HG03442 (cell line): Measurements from ENCODE around the gene AIRE.

Source experiments
- ATAC-seq: cut with Tn5 transposase; IDR thresholded peaks from one replicate; pipeline ENCODE4 v1.9.1; 2021; ENCODE audit warnings: mild to moderate bottlenecking, moderate library complexity; ENCODE audit not compliant: unreplicated experiment

Gene AIRE

DNA sequence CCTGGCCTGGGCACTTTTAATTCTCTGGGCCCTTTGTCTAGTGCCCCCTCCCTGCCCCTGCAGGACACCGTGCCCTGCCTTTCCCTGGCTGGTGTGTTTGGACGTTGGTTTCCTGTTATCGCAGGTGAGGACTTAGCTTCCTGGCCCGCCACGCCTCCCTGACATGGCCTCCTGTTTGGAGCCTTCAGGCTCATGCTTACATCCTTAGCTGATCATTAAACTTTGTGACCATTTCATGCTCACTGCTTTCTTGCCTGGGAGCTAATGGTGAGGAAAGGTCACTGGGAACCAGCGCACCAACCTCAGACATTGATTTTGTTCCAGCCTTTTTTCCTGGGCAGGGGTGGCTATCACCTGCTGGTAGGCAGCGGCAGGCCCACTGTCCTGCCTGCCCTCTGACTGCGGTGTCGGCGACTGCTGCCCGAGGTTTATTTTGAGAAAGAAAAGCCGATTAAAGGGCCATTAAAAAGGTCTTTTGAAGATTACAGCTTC lies 17.9 kb downstream of the AIRE start:
- ATAC-seq = no peak

DNA sequence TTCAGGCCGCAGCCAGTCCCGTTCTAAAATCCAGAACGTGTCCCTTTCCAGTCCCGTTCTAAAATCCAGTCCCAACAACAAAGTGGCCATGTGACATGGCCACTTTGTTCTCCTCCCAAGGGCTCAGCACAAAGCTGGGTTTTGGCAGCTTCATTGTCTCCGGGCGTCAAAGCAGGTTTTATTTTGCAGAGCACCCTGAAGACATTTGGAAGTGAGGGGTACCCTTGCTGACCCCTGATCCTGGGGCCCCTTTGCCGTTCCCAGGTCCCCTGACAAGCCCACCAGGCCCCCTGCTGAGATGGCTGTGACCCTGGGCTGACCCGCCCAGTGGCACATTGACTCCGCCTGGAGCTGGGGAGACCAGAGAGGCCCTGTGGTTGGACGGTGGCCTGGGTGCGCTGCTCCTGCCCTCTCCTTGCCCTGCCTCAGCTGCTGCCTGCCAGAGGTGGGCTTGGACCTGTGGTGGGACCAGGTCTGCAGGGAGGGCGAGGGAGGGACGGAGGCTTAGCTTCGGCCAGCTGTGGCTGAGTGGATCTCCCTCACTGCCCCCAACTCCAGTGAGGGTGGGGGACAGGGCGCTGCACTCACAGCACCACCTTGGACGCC lies 18.4 kb downstream of the AIRE start:
- ATAC-seq = no peak

DNA sequence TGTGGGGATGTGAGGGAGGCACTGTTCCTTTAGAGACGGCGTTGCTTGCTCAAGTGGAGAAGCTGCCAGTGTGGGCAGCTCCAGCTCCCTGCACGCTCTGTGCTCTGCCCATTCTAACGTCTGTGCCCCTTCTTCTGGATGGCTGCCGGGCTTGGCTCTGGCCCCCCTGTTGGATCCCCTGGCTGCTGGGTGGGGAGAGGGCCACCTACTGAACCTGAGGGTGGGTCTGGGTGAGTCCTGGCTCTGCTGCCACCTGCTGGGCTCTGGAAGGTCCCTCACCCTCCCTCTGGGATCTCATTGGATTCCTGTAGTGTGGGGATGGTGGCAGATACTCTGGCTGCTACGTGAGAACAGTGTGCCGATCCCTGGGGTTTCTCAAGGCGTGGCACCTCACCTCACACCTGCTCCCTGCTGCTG lies 19.2 kb downstream of the AIRE start:
- no peak for ATAC-seq

DNA sequence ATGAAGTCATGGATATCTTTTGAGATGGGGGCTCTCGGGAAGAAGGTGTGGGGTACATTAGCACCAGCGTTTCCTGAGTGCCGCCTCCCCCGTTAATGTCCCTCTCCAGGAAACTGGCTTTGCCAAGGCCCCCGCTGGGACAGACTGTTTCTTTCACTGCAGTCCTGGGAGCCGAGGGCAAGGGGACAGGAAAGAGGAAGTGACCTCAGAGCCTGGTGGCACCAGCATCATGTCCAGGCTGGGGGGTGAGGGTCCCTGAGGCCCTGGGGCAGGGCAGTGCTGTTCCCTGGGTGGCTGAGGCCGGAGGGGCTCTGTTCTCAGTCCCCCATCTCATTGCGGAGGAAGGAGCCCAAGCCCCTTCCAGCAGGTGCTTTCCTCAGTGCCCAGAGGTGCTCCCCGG lies 20.0 kb downstream of the AIRE start:
- no peak for ATAC-seq

DNA sequence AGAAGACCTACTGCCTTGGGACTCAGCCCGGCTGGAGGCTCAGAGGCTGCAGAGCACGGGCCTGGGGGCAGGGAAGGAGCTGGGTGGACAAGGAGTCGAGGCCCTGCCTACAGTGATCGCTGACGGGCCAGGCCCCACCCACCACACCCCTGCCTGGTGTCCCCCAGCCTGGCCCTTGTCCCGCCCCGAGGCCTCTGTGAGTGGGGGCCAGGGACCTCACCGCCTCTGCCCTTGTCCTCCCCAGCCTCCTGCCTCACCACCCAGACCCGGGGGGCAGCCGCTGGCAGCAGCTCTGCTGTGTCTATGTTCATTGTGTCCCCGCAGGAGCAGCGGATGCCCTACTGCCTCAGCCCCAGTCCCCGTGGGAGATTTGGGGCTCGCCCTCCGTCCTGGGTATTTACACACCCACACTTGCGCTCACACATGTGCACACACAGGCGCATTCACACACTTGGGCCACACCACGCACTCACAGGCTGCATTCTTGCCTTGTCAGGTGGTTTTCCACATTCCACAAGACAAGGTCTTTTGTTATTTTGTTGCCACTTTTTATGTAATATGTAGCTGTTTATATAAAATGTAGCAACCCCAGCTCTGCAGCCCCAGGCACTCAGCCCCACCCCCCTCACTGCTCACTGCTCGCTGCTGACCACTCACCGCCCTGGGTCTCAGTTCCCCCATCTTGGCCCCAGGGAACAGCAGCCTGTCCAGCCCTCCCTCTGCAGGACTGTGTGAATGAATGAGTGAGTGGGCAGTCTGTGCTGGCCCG lies 21.4 kb downstream of the AIRE start:
- ATAC-seq = no peak

DNA sequence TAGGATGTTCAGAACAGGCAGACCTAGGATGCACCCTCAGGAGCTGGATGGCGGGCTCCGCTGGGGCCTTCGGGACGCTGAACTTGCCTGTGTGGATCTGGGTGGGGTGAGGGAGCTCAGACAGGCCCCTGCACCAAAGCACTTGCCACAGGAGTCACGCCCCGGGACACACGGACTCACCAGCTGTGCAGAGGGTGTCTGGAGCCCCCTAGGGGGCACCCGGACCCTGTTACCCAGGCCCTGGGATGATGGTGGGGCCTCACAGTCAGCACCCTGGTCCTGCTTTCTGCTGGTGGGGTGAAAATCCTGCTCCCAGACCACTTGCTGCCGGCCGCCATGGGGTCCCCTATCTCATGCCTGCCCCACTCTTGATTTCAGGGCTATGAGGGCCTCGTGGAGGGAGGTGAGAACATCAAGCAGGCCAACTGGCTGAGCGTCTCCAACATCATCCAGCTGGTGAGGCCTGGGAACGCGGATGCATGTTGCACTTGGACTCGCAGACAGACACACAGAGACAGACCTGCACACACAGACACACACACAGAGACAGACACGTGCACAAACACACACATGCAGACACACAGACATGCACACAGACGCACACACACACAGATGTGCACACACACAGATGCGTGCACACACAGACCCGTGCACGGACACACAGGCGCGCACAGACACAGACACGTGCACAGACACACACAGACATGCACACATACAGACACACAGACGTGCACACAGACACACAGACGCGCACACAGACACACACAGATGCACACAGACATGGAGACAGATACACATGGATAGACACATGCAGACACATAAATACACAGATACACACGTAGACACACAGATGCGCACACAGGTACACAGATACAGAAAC lies 25.2 kb downstream of the AIRE start:
- ATAC-seq = no peak

DNA sequence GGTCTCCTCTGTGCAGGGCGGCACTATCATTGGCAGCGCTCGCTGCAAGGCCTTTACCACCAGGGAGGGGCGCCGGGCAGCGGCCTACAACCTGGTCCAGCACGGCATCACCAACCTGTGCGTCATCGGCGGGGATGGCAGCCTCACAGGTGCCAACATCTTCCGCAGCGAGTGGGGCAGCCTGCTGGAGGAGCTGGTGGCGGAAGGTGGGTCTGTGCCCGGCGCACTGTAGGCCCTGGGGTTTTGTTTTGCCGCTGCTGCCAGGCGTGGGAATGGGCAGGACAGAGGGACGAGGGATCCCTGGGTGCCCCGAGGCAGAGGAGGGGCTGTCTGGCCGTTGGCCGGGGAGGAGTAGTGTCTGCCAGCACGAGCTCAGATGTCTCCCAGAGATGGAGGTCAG lies 26.4 kb downstream of the AIRE start:
- ATAC-seq = no peak

DNA sequence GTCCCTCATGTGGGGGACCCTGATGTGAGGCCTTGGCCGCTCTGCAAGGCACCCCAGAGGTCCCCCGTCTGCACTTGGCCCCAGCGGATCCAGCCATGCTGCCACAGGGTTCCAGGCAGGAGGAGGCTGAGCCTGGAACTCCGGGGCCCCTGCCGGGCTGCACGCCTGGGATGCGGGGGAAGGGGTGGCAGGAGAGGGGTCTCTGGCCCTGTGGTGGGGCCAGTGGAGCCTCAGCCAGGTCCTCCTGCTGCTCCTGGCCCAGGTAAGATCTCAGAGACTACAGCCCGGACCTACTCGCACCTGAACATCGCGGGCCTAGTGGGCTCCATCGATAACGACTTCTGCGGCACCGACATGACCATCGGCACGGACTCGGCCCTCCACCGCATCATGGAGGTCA lies 27.0 kb downstream of the AIRE start:
- ATAC-seq = no peak

DNA sequence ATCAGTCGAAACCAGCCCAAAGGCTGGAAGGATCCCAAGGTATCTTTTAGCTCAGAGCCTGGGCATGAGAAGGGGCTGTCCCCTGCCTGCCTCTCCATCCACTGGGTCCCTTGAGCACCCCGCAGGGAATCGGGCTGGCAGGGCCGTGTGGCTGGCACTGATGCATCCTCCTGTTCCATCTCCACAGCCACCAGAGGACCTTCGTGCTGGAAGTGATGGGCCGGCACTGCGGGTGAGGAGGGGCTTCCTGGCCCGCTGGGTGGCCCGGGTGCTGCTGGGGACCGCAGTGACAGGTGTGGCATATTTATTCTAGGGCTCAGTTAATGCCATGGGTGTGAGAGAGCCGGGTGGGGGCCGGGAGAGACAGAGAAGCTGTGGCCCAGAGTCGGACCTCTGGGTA lies 27.8 kb downstream of the AIRE start:
- no peak for ATAC-seq

DNA sequence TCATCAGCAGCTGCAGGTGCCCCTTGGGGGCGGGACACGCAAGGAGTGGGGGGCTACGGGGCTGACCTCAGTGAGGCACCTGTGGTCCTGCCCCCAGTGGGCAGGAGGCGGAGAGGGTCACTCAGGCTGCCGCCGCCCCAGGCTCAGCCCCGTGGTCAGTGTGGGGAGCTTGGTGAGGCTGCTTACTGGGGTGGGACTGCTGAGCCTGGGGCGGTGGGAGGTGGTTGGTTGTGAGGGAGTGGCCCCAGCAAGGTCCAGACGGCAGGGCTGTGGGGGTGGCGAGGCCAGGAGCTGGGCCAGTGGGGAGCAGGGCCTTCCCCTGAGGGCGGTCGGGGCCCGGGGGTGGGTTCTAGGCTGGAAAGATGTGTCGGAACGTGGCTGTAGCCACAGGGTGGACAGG lies 28.5 kb downstream of the AIRE start:
- ATAC-seq = no peak

DNA sequence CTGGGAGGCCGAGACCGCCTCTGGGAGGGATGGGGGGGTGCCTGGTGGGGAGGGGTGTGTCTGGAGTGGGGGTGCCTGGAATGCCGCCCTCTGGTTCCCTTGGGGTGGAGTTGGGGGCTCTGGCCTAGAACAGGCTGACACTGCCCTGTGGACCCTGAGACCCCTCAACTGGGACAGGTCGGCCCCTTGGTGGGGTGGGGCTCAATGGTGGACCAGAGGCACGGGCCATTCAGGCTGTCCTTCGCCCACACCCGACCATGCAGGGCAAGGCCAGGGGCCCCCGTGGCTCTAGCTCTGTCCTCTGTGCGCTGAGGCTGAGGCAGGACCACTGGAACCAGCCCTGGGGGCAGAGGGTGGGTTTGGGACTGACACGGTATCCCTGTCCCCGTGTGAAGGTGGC lies 28.9 kb downstream of the AIRE start:
- ATAC-seq = no peak

DNA sequence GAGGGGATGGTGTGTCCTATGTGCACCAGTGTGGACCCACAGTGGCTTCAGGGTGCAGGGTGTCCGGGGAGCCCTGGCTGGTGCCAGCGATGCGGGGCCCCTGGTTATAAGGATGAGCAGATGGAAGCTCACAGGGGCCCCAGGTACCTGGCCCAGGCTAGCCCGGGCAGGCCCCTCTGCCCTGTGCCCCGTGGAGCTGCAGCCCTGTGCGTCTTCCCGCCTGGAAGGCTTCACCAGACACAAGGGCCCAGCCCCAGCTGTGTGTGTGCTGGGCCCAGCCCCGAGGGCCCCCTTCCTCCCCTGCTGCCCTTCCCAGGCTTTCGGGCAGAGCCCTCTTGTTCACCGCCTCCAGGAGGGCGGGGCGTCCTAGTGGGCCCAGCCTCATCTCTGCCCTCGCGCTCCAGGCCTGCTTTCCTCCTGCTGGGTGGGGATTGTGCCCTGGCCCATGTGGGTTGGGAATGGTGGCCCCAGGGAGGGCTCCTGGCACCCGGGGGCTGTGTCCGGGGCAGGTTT lies 30.1 kb downstream of the AIRE start:
- no peak for ATAC-seq

DNA sequence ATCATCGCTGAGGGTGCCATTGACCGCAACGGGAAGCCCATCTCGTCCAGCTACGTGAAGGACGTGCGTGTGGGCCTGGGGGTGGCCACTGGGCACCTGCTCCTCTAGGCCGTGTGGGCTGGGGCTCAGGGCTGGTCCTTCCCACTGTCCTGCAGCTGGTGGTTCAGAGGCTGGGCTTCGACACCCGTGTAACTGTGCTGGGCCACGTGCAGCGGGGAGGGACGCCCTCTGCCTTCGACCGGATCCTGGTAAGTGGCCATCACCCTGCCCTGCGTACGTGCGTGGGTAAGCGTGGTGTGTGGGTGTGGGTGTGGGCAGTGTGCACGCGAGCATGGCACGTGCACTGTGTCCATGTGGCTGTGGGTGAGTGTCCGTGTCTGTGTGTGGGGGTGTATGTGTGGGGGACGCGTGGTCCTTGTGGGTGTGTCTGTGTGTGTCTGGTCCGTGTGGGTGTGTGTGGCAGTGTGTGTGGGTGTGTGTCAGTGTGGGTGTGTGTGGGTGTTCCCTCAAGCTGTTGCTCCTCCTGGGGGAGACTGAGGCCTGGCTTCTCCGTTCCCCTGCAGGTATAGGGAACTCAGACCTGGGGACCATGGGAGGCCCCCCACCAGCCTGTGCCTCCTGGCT lies 30.7 kb downstream of the AIRE start:
- ATAC-seq = no peak

DNA sequence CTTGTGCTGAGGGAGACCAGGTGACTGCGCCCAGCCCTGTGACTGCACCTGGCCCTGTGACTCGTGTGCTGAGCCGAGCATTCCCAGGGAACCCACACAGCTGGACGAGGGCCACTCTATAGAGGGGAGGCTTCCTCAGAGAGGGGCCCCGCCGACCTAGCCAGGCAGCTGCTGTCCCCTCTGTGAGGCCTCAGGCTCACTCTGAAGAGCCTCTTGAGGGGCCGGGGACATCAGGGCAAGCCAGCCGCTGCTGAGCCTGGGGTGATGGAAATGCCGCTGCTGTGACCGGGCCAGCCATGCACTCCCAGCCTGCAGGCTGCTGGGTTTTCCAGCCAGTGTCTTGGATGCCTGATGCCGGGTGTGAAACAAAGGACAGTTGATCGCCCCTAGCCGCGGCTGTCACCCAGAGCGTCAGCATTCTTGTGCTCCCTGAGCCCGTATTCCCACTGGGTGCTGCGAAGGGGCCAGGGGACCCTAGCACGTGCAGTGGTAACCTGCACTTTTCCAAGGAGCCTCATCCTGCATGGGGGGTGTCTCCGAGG lies 31.6 kb downstream of the AIRE start:
- no peak for ATAC-seq

DNA sequence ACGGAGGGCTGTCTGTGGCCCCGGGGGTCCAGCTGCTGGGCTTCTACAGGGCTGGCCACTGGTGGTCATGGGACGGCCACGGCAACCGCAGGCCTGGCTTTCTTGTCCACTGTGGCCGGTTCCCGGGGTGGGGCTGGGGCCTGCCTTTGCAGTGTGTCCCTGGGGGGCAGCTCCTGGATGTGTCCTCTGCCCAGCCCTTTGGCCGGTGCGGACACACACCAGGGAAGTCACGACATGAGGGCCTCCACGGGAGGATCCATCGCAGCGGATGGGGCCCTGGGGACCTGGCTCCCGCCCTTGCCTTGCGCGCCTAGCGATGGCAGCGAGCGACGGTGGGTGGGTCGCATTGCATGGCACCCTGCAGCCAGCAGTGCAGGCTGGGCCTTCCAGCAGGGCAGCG lies 32.2 kb downstream of the AIRE start:
- no peak for ATAC-seq

DNA sequence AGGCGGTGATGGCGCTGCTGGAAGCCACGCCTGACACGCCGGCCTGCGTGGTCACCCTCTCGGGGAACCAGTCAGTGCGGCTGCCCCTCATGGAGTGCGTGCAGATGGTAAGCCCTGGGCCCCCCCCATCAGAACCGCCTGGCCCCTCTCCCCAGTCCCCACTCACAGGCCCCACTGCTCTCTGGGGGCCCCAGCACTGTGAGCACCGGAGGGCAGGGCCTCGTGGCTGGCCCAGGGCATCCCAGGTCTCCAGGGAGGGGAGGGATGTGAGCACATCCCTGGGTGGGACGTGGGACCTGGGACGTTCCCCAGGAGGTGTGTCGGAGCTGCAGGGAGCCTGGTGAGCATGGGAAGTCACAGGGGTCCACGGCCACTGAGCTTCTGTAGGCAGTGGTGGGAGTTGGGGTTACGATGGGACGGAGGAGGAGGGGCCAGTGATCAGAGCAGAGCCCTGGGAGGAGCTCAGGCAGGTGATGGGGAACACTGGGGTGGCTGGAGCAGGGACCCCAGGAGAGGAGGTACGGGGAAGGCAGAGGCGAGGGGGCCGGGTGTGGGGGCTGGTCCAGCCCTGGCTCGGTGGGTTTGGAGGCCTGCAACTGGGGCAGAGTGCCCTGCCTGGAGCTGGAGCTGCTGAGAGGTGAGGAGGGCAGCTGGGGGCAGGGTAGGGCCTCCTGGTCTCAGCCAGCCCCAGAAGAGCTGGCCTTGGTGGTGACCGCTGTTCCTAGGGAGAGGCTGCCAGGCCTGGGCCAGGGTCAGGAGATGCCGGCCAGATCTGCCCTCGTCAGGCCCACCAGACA lies 33.0 kb downstream of the AIRE start:
- no peak for ATAC-seq

DNA sequence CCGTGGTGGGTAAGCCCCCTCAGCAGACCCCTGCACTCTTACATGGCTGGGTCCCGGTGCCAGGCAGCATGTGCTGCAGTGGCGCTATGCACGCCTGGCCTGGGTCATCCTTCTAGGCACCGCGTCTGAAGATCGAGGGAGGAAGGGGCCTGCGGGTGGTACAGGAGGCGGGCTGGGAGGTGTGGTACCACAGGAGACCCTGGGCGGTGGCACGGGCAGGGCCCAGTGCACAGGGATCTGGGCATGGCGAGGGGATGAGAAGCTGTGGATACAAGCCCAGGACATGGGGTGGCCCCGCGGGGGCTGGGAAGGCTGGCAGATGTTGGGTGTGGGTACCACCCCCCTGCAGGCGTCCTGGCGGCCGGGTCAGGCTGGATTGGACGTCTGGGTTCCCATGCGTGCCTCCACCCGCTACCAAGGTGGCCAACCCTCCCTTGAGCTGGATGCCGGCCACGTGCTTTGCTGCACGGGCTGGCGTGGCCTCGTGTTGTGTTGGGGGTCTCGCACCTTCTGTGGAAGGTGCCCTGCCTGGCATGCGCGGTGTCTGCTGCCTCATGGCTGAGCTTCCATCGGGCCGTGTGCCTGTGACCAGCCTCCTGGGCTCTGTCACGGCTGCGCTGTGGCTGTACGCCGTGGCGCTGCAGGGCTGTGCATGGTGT lies 33.9 kb downstream of the AIRE start:
- ATAC-seq = no peak

DNA sequence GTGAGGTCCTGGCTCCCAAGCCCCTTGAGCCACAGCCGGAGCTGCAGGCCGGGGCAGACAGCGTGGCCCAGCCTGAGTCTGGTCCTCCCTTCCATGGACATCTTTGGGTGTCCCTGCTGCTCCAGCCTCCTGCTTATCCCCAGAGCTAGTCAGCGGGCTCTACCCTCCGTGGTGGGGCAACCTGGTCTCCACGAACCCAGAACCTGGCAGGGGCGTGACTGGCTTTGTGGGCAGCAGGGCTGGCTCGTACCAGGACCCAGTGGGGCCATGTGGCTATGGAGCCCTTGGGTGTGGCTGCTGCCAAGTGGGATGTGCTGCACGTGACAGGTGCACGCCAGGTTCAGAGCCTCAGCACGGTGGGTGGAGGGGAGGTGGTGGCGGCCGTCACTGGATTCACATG lies 35.2 kb downstream of the AIRE start:
- ATAC-seq = no peak

DNA sequence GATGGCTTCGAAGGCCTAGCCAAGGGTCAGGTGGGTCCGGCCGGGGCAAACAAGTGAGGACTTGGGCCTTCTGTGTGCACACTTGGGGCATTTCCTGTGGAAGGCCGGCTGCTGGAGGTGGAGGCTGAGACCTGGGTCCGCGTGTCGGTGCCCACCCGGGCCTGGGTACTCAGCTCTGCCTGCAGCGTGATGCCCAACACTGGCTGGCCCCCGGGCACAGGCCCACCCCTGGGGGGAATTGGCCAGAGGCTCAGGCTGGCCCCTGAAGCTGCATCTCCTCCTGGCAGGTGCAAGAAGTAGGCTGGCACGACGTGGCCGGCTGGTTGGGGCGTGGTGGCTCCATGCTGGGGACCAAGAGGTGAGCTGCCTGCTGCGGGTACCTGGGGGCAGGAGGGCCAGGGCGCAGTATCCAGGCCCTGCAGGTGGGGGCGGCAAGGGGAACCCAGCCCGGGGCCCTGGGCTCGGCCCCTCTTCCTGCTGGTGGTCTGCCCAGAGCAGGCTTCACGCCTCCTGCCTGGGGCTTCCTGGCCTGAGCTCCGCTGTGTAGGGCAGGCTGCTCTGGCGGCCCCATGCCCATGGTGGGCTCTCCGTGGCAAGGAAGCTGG lies 36.3 kb downstream of the AIRE start:
- no peak for ATAC-seq
